A549 (cell line): ENCODE results near the gene ABCC9.

ENCODE experiments used
- EHMT2 ChIP-seq: fragments of 200-600 bp; sonication (generic); IDR thresholded peaks from 2 replicates; pipeline ENCODE4 v1.6.1; 2016; ENCODE audit warnings: antibody characterized with exemption, low read depth, mild to moderate bottlenecking, moderate library complexity
- JUNB ChIP-seq: fragments of >200 bp; sonication (Bioruptor Twin); formaldehyde crosslinking; IDR thresholded peaks from 2 replicates; pipeline ENCODE4 v1.6.1; 2016
- MAZ ChIP-seq: fragments of 150-350 bp; IDR thresholded peaks from 2 replicates; pipeline ENCODE4 v1.6.1; 2014; ENCODE audit warnings: antibody characterized with exemption, low read depth, low read length, borderline replicate concordance
- TF ChIP-seq, protein P1 (sequence below): fragments of 200-600 bp; sonication (generic); IDR thresholded peaks from 2 replicates; pipeline ENCODE4 v1.6.1; 2016; ENCODE audit warnings: antibody characterized with exemption, mild to moderate bottlenecking, moderate library complexity

- no peak for TF ChIP-seq MAZ
- TF ChIP-seq, protein P1, sequence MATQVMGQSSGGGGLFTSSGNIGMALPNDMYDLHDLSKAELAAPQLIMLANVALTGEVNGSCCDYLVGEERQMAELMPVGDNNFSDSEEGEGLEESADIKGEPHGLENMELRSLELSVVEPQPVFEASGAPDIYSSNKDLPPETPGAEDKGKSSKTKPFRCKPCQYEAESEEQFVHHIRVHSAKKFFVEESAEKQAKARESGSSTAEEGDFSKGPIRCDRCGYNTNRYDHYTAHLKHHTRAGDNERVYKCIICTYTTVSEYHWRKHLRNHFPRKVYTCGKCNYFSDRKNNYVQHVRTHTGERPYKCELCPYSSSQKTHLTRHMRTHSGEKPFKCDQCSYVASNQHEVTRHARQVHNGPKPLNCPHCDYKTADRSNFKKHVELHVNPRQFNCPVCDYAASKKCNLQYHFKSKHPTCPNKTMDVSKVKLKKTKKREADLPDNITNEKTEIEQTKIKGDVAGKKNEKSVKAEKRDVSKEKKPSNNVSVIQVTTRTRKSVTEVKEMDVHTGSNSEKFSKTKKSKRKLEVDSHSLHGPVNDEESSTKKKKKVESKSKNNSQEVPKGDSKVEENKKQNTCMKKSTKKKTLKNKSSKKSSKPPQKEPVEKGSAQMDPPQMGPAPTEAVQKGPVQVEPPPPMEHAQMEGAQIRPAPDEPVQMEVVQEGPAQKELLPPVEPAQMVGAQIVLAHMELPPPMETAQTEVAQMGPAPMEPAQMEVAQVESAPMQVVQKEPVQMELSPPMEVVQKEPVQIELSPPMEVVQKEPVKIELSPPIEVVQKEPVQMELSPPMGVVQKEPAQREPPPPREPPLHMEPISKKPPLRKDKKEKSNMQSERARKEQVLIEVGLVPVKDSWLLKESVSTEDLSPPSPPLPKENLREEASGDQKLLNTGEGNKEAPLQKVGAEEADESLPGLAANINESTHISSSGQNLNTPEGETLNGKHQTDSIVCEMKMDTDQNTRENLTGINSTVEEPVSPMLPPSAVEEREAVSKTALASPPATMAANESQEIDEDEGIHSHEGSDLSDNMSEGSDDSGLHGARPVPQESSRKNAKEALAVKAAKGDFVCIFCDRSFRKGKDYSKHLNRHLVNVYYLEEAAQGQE, result no peak
- no peak for TF ChIP-seq EHMT2
- no peak for TF ChIP-seq JUNB
Observed at GRCh38 chr12:21911832-21912231, 29.4 kb downstream of the ABCC9 start.
